SK-N-SH (cell line): ENCODE measurements around the gene ENDOV. TPM values are rescaled to one million over a fixed set of nuclear protein-coding genes. Genes with fewer than 3 reads are reported as not detected.
A peak's percentile ranks its signal among the peaks of the same experiment; 100 is the strongest.

Experiments used
- CTCF ChIA-PET: fragments of 300-600, 350-600 bp; formaldehyde crosslinking; extraction: SDS; loops from one replicate; lab custom pipeline; 2021; lab: Yijun Ruan, JAX
- POLR2A ChIA-PET: fragments of 350-600 bp; sonication (Branson Sonifier 250); formaldehyde crosslinking; extraction: SDS; loops from one replicate; lab custom pipeline; 2020; ENCODE audit warnings: antibody characterized with exemption, inconsistent platforms; lab: Yijun Ruan, JAX
- DNase-seq: peaks from one replicate; pipeline ENCODE4 v3.0.0; 2012
- H2AFZ ChIP-seq: fragments of 200-600 bp; sonication (generic); 2 replicates; pipeline ENCODE4 v1.8.1; 2016; ENCODE audit warnings: antibody characterized with exemption, mild to moderate bottlenecking, low read depth
- H3F3A ChIP-seq: fragments of 200-600 bp; sonication (generic); replicated peaks from 2 replicates; pipeline ENCODE3; 2016; ENCODE audit warnings: antibody characterized with exemption, mild to moderate bottlenecking; ENCODE audit not compliant: insufficient read depth
- H3K27ac ChIP-seq, 2 experiments: fragments of 200-500 bp in 1 of 2; fragments of 200-600 bp in 1 of 2; sonication (Bioruptor generic) in 1 of 2; sonication (generic), shearing (Covaris generic) in 1 of 2; 2 replicates each; pipeline versions ENCODE4 v1.5.1 to v1.6.1; 2014 to 2016; ENCODE audit warnings: low read depth in 2 of 2, inconsistent platforms in 1 of 2, low read length in 1 of 2, mild to moderate bottlenecking in 1 of 2, mixed read lengths in 1 of 2
- H3K27me3 ChIP-seq: fragments of 200-600 bp; sonication (generic), shearing (Covaris generic); 2 replicates; pipeline ENCODE4 v1.6.1; 2016; ENCODE audit warnings: mixed run types; ENCODE audit not compliant: insufficient read depth
- H3K36me3 ChIP-seq, 2 experiments: fragments of 200-500 bp in 1 of 2; fragments of 200-600 bp in 1 of 2; sonication (Bioruptor generic) in 1 of 2; sonication (generic) in 1 of 2; replicated peaks in 1 of 2; 2 replicates each; pipeline versions ENCODE3 to v1.5.1; 2014 to 2016; ENCODE audit warnings: low read length in 1 of 2, mild to moderate bottlenecking in 1 of 2; ENCODE audit not compliant: insufficient read depth in 2 of 2, control insufficient read depth in 1 of 2
- H3K4me1 ChIP-seq, 2 experiments: fragments of 200-500 bp in 1 of 2; fragments of 200-600 bp in 1 of 2; sonication (Bioruptor generic) in 1 of 2; sonication (generic), shearing (Covaris generic) in 1 of 2; 2 replicates each; pipeline versions ENCODE4 v1.5.1 to v1.6.1; 2014 to 2016; ENCODE audit warnings: low read depth in 1 of 2, low read length in 1 of 2, mixed run types in 1 of 2; ENCODE audit not compliant: insufficient read depth in 2 of 2, control insufficient read depth in 1 of 2
- H3K4me2 ChIP-seq: fragments of 200-600 bp; sonication (generic), shearing (Covaris generic); 2 replicates; pipeline ENCODE4 v1.6.1; 2017; ENCODE audit warnings: mixed run types
- H3K4me3 ChIP-seq, 2 experiments: fragments of 200-500 bp in 1 of 2; fragments of 200-600 bp in 1 of 2; sonication (Bioruptor generic) in 1 of 2; sonication (generic), shearing (Covaris generic) in 1 of 2; 2 replicates each; pipeline versions ENCODE4 v1.5.1 to v1.8.1; 2014 to 2016; ENCODE audit warnings: low read depth in 2 of 2, inconsistent platforms in 1 of 2, low read length in 1 of 2, mild to moderate bottlenecking in 1 of 2, mixed read lengths in 1 of 2, moderate library complexity in 1 of 2
- H3K79me2 ChIP-seq: fragments of 200-600 bp; sonication (generic); 2 replicates; pipeline ENCODE4 v1.8.1; 2017; ENCODE audit warnings: mild to moderate bottlenecking; ENCODE audit not compliant: insufficient read depth
- H3K9ac ChIP-seq: fragments of 200-600 bp; sonication (generic); 2 replicates; pipeline ENCODE4 v1.6.1; 2017; ENCODE audit warnings: mixed run types
- H3K9me2 ChIP-seq: fragments of 200-600 bp; sonication (generic); 2 replicates; pipeline ENCODE4 v1.6.1; 2017; ENCODE audit warnings: mixed run types
- H3K9me3 ChIP-seq: fragments of 200-600 bp; sonication (generic); 2 replicates; pipeline ENCODE4 v1.6.1; 2017; ENCODE audit warnings: mixed run types, mild to moderate bottlenecking, moderate library complexity
- H4K20me1 ChIP-seq: fragments of 200-600 bp; sonication (generic); 2 replicates; pipeline ENCODE4 v1.6.1; 2017; ENCODE audit warnings: mild to moderate bottlenecking, mixed run types; ENCODE audit not compliant: insufficient read depth
- CTCF ChIP-seq: fragments of 200-600 bp; sonication (generic); IDR thresholded peaks from 2 replicates; pipeline ENCODE4 v1.6.1; 2017; ENCODE audit warnings: antibody characterized with exemption, mild to moderate bottlenecking, moderate library complexity
- FOSL2 ChIP-seq: IDR thresholded peaks from 2 replicates; pipeline ENCODE4 v1.4.0; 2012; ENCODE audit warnings: low read depth, mild to moderate bottlenecking, moderate library complexity, borderline replicate concordance
- GABPA ChIP-seq: IDR thresholded peaks from 2 replicates; pipeline ENCODE4 v1.4.0; 2012; ENCODE audit warnings: low read depth, mild to moderate bottlenecking
- IRF3 ChIP-seq: fragments of 150-350 bp; IDR thresholded peaks from 2 replicates; pipeline ENCODE4 v1.6.1; 2016; ENCODE audit warnings: mild to moderate bottlenecking, low read depth, low read length
- MXI1 ChIP-seq: IDR thresholded peaks from 2 replicates; pipeline ENCODE4 v1.6.1; 2012; ENCODE audit warnings: mild to moderate bottlenecking, low read depth, low read length, improper control_type of control experiment
- PBX3 ChIP-seq: IDR thresholded peaks from 2 replicates; pipeline ENCODE4; 2012
- RAD21 ChIP-seq: IDR thresholded peaks from 2 replicates; pipeline ENCODE4 v1.6.1; 2012; ENCODE audit warnings: mild to moderate bottlenecking, low read length
- REST ChIP-seq: IDR thresholded peaks from 2 replicates; pipeline ENCODE4 v1.6.1; 2012; ENCODE audit warnings: mild to moderate bottlenecking, low read depth, low read length, moderate library complexity
- RFX5 ChIP-seq: IDR thresholded peaks from 2 replicates; pipeline ENCODE4 v1.6.1; 2012; ENCODE audit warnings: mild to moderate bottlenecking, improper control_type of control experiment, low read length
- SIN3A ChIP-seq: IDR thresholded peaks from 2 replicates; pipeline ENCODE4 v1.6.1; 2012; ENCODE audit warnings: low read depth, mild to moderate bottlenecking, low read length, moderate library complexity, borderline replicate concordance
- SMC3 ChIP-seq: IDR thresholded peaks from 2 replicates; pipeline ENCODE4 v1.6.1; 2012; ENCODE audit warnings: low read depth, low read length, improper control_type of control experiment
- TCF12 ChIP-seq: IDR thresholded peaks from 2 replicates; pipeline ENCODE4 v1.4.0; 2012
- WGBS: methylation state at CpG from one replicate; pipeline ENCODE4 v1.1.6; 2017; ENCODE audit warnings: low lambda C conversion rate; 5-methylcytosine and 5-hydroxymethylcytosine counted together
- polyA plus RNA-seq, 3 experiments: library from polyadenylated mRNA; depleted of rRNA; stranded (reverse); fragments of >200 nt; gene quantifications; 2 replicates each; pipeline ENCODE4 v1.2.3, GENCODE V29; 2012

Gene ENDOV
- polyA plus RNA-seq, 1 of the 3 experiments (the other 2 are of a cell fraction): 83.6 TPM

- CTCF ChIA-PET: interaction anchor here (1.0 to 2.3 kb wide), 2 partner anchors 14 to 539 kb away, joined by 4 to 15 read pairs; no protein-coding TSS in a partner anchor
- POLR2A ChIA-PET: interaction anchor here (1.6 kb wide), 1 partner anchor 14 kb away, joined by 3 read pairs; no protein-coding TSS in a partner anchor
These were observed 26.8 kb downstream of the ENDOV start for GRCh38 chr17:80441598-80442322.

GRCh38 chr17:80442323-80442659, 27.3 kb downstream of the ENDOV start:
- Histone ChIP-seq H3K27me3 (no peaks in the 10 kb centered on the region), H4K20me1 (peaks cover 17% of the 10 kb centered on the region), H3K9me2 (no peaks in the 10 kb centered on the region)
- no peak for TF ChIP-seq TCF12
- TF ChIP-seq RAD21: no peak
- no peak for TF ChIP-seq RFX5
- TF ChIP-seq MXI1: no peak
- TF ChIP-seq IRF3: no peak
- no peak for TF ChIP-seq SIN3A
- no peak for TF ChIP-seq SMC3
- TF ChIP-seq CTCF: no peak
- no peak for TF ChIP-seq FOSL2
- TF ChIP-seq PBX3: no peak
- TF ChIP-seq, all 33 proteins: peak for 0
- H3K79me2 ChIP-seq: no peaks in the 10 kb centered on the region
- 77% methylated on average over 12 of the region's 12 CpGs for WGBS
- DNase-seq: no peak
- ChIA-PET CTCF (interaction anchor here (1.0 to 1.5 kb wide), 4 partner anchors 9 to 539 kb away, joined by 3 to 6 read pairs (median 4); no protein-coding TSS in a partner anchor), POLR2A (interaction anchor here (1.2 to 1.6 kb wide), 2 partner anchors 12 to 14 kb away, joined by 3 to 7 read pairs; no protein-coding TSS in a partner anchor)
- no peaks in the 10 kb centered on the region for H3K9me3 ChIP-seq
- no peak overlapping the region for H3K27ac ChIP-seq
- H3K9ac ChIP-seq: no peak overlapping the region
- peaks cover 0 to 10% of the 10 kb centered on the region in 2 experiments; a peak in 1 of 4 replicates for H3K4me1 ChIP-seq
- no peak overlapping the region for H2AFZ ChIP-seq
- no peak overlapping the region for H3K4me2 ChIP-seq
- H3K4me3 ChIP-seq: no peak overlapping the region
- no peaks in the 10 kb centered on the region for H3F3A ChIP-seq
- H3K36me3 ChIP-seq: no peaks in the 10 kb centered on the region

More at GRCh38 chr17:80441598-80442322, 26.8 kb downstream of the ENDOV start:
- WGBS: 68% methylated on average over 14 of the region's 14 CpGs
- Histone ChIP-seq H3K27me3 (no peaks in the 10 kb centered on the region), H2AFZ (no peak overlapping the region), H3F3A (no peaks in the 10 kb centered on the region), H3K79me2 (no peaks in the 10 kb centered on the region), H4K20me1 (peaks cover 17% of the 10 kb centered on the region), H3K27ac (no peak overlapping the region), H3K4me1 (peaks cover 0 to 10% of the 10 kb centered on the region in 2 experiments; a peak in 1 of 4 replicates), H3K9me3 (no peaks in the 10 kb centered on the region), H3K4me2 (no peak overlapping the region), H3K36me3 (no peaks in the 10 kb centered on the region), H3K9ac (no peak overlapping the region), H3K4me3 (no peak overlapping the region), H3K9me2 (no peaks in the 10 kb centered on the region)
- no peak for DNase-seq
- TF ChIP-seq GABPA: no peak
- peak; percentile 23; the same call in 1 of the 2 replicates for TF ChIP-seq REST
